Gastrocnemius medialis (tissue), 4 donors: ENCODE results near the gene NKTR.

Experiments used
- CTCF ChIP-seq, 5 experiments: fragments of 450-650 bp in 3 of 5; fragments of 200-600 bp in 2 of 5; sonication (generic) in 2 of 5; IDR thresholded peaks in 4 of 5; conservative IDR thresholded peaks in 1 of 5; 1 replicate in 4 of 5; 2 replicates in 1 of 5; pipeline ENCODE4 v1.5.1; 2016 to 2019; ENCODE audit warnings: antibody characterized with exemption in 5 of 5, mild to moderate bottlenecking in 3 of 5, moderate library complexity in 3 of 5
- POLR2A ChIP-seq, 2 donors: fragments of 450-650 bp; IDR thresholded peaks; one replicate each; pipeline ENCODE4 v1.6.1; 2017; ENCODE audit warnings: antibody characterized with exemption in 2 of 2, mild to moderate bottlenecking in 2 of 2, moderate library complexity in 2 of 2

- TF ChIP-seq CTCF (IDR thresholded peaks at IDR 0.05 in 4 of 5, conservative IDR thresholded peaks at IDR 0.05 in 1 of 5) (no peak), POLR2A (IDR thresholded peaks at IDR 0.05) (no peak)
Measured at GRCh38 chr3:42691816-42692666, 91.6 kb downstream of the NKTR start.
